ENCODE measurements around the gene DACH1. TPM values are rescaled to one million over a fixed set of nuclear protein-coding genes. Genes with fewer than 3 reads are reported as not detected.

DACH1 gene
- total and polyA plus RNA-seq, 4 donors: 1.4 to 42.3 (median 3.7) TPM

GRCh38 chr13:71866335-71867130 is 471 bp downstream of the DACH1 start:
- H3K4me3 ChIP-seq: peak overlapping the region; percentile 84
- WGBS, 2 donors: 0 to 1% methylated on average over 61 to 77 of the region's 77 CpGs
- H3K27ac ChIP-seq (ENCODE audit: low read depth in 1 of 2, low read length in 1 of 2): peak overlapping the region; percentile 43 to 90
- DNase-seq (peak in 2 of 3 donors; percentile 53 to 61), ATAC-seq (ENCODE audit: insufficient read depth, low FRiP score) (peak; percentile 10)
- H3K36me3 ChIP-seq (ENCODE audit: control insufficient read depth in 4 of 4, insufficient read depth in 4 of 4, low read length in 4 of 4): peaks cover 0 to 8% (median 0%) of the 10 kb centered on the region in 4 donors
- peaks cover 0 to 49% (median 6%) of the 10 kb centered on the region in 3 donors for H3K27me3 ChIP-seq (ENCODE audit: control insufficient read depth in 3 of 3, insufficient read depth in 3 of 3, low read length in 2 of 3)
- peak overlapping the region; percentile 29 to 85 for H3K9ac ChIP-seq (ENCODE audit: insufficient read depth in 1 of 2, low read length in 2 of 2)
- no peaks in the 10 kb centered on the region for H3K9me3 ChIP-seq (ENCODE audit: control insufficient read depth in 4 of 4, insufficient read depth in 3 of 4, low read length in 3 of 4)
- TF ChIP-seq CTCF (IDR thresholded peaks at IDR 0.05; ENCODE audit: control extremely low read depth, extremely low read depth): no peak
- H3K4me1 ChIP-seq (ENCODE audit: control insufficient read depth in 5 of 5, insufficient read depth in 5 of 5, low read length in 5 of 5): peaks cover 0 to 18% (median 0%) of the 10 kb centered on the region in 5 donors

GRCh38 chr13:71865874-71866334 is 1.1 kb downstream of the DACH1 start:
- Histone ChIP-seq H3K4me1 (ENCODE audit: control insufficient read depth in 5 of 5, insufficient read depth in 5 of 5, low read length in 5 of 5) (peaks cover 0 to 24% (median 2%) of the 10 kb centered on the region in 5 donors), H3K9me3 (ENCODE audit: control insufficient read depth in 4 of 4, insufficient read depth in 3 of 4, low read length in 3 of 4) (no peaks in the 10 kb centered on the region), H3K27ac (ENCODE audit: low read depth in 1 of 2, low read length in 1 of 2) (peak overlapping the region; percentile 78 to 90), H3K27me3 (ENCODE audit: control insufficient read depth in 3 of 3, insufficient read depth in 3 of 3, low read length in 2 of 3) (peaks cover 0 to 49% (median 6%) of the 10 kb centered on the region in 3 donors), H3K4me3 (peak overlapping the region; percentile 84), H3K9ac (ENCODE audit: insufficient read depth in 1 of 2, low read length in 2 of 2) (peak overlapping the region; percentile 43 to 83), H3K36me3 (ENCODE audit: control insufficient read depth in 4 of 4, insufficient read depth in 4 of 4, low read length in 4 of 4) (peaks cover 0 to 8% (median 0%) of the 10 kb centered on the region in 4 donors)
- peak; percentile 7 for ATAC-seq (ENCODE audit: insufficient read depth, low FRiP score)
- DNase-seq: peak; percentile 31 to 49 (median 34)
- no peak for TF ChIP-seq CTCF (IDR thresholded peaks at IDR 0.05; ENCODE audit: control extremely low read depth, extremely low read depth)
- 1% methylated on average over 21 of the region's 21 CpGs for WGBS, 2 donors

GRCh38 chr13:71864986-71865873 is 1.8 kb downstream of the DACH1 start:
- H3K27ac ChIP-seq (ENCODE audit: low read depth in 1 of 2, low read length in 1 of 2): peak overlapping the region; percentile 78 to 90
- peaks cover 0 to 45% (median 4%) of the 10 kb centered on the region in 3 donors for H3K27me3 ChIP-seq (ENCODE audit: control insufficient read depth in 3 of 3, insufficient read depth in 3 of 3, low read length in 2 of 3)
- H3K36me3 ChIP-seq (ENCODE audit: control insufficient read depth in 4 of 4, insufficient read depth in 4 of 4, low read length in 4 of 4): peaks cover 0 to 8% (median 0%) of the 10 kb centered on the region in 4 donors
- H3K9me3 ChIP-seq (ENCODE audit: control insufficient read depth in 4 of 4, insufficient read depth in 3 of 4, low read length in 3 of 4): no peaks in the 10 kb centered on the region
- H3K4me3 ChIP-seq: peak overlapping the region; percentile 84
- ATAC-seq (ENCODE audit: insufficient read depth, low FRiP score) (peak; percentile 23), DNase-seq (peak; percentile 48 to 77 (median 50))
- H3K9ac ChIP-seq (ENCODE audit: insufficient read depth in 1 of 2, low read length in 2 of 2): peak overlapping the region; percentile 43 to 83
- H3K4me1 ChIP-seq (ENCODE audit: control insufficient read depth in 5 of 5, insufficient read depth in 5 of 5, low read length in 5 of 5): peaks cover 0 to 30% (median 2%) of the 10 kb centered on the region in 5 donors
- WGBS, 2 donors: 1% methylated on average over 76 to 88 of the region's 88 CpGs
- no peak for TF ChIP-seq CTCF (IDR thresholded peaks at IDR 0.05; ENCODE audit: control extremely low read depth, extremely low read depth)
